GM23338 (cell line): ENCODE measurements around the gene MROH2A.

Experiments
- CREB1 ChIP-seq: fragments of 250-450 bp; sonication (Bioruptor Pico); IDR thresholded peaks from 2 replicates; pipeline ENCODE4 v1.5.0; 2020; ENCODE audit warnings: low read depth, mild to moderate bottlenecking, moderate library complexity
- EZH2 ChIP-seq: fragments of 200-600 bp; sonication (generic); IDR thresholded peaks from one replicate; pipeline ENCODE4 v1.8.0; 2017; ENCODE audit warnings: antibody characterized with exemption, mild to moderate bottlenecking, low read depth; ENCODE audit not compliant: unreplicated experiment
- EZH2phosphoT487 ChIP-seq: fragments of 200-600 bp; sonication (generic); IDR thresholded peaks from one replicate; pipeline ENCODE4 v1.8.1; 2018; ENCODE audit warnings: antibody characterized with exemption; ENCODE audit not compliant: unreplicated experiment
- NANOG ChIP-seq: IDR thresholded peaks from 2 replicates; pipeline ENCODE4 v1.6.1; 2016; ENCODE audit warnings: antibody characterized with exemption, borderline replicate concordance
- POLR2AphosphoS5 ChIP-seq: IDR thresholded peaks from 2 replicates; pipeline ENCODE4 v1.6.1; 2016; ENCODE audit warnings: antibody characterized with exemption, low read depth
- TF ChIP-seq, protein P1 (sequence below), 2 experiments: fragments of 200-600 bp in 1 of 2; sonication (generic) in 1 of 2; conservative IDR thresholded peaks; 2 replicates each; pipeline versions ENCODE4 v1.5.1 to v1.6.1; 2016 to 2017; ENCODE audit warnings: antibody characterized with exemption in 2 of 2, low read depth in 2 of 2, mild to moderate bottlenecking in 2 of 2, moderate library complexity in 1 of 2
- TF ChIP-seq, protein P2 (sequence below): IDR thresholded peaks from one replicate; pipeline ENCODE4 v1.6.1; 2018; ENCODE audit warnings: antibody characterized with exemption; ENCODE audit not compliant: unreplicated experiment
- TF ChIP-seq, protein P3 (sequence below): IDR thresholded peaks from 2 replicates; pipeline ENCODE4 v1.6.1; 2016; ENCODE audit warnings: antibody characterized with exemption

DNA sequence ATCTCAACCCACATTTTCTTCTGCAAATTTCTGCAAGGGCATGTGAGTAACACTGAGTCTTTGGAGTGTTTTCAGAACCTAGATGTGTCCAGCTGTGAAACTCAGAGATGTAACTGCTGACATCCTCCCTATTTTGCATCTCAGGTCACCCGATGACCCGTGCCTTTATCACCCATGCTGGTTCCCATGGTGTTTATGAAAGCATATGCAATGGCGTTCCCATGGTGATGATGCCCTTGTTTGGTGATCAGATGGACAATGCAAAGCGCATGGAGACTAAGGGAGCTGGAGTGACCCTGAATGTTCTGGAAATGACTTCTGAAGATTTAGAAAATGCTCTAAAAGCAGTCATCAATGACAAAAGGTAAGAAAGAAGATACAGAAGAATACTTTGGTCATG, 10.1 kb upstream of the MROH2A start:
- TF ChIP-seq EZH2 (no peak), POLR2AphosphoS5 (no peak), CREB1 (CRISPR knock-in tag) (no peak), NANOG (no peak), EZH2phosphoT487 (no peak)
- TF ChIP-seq, protein P1, sequence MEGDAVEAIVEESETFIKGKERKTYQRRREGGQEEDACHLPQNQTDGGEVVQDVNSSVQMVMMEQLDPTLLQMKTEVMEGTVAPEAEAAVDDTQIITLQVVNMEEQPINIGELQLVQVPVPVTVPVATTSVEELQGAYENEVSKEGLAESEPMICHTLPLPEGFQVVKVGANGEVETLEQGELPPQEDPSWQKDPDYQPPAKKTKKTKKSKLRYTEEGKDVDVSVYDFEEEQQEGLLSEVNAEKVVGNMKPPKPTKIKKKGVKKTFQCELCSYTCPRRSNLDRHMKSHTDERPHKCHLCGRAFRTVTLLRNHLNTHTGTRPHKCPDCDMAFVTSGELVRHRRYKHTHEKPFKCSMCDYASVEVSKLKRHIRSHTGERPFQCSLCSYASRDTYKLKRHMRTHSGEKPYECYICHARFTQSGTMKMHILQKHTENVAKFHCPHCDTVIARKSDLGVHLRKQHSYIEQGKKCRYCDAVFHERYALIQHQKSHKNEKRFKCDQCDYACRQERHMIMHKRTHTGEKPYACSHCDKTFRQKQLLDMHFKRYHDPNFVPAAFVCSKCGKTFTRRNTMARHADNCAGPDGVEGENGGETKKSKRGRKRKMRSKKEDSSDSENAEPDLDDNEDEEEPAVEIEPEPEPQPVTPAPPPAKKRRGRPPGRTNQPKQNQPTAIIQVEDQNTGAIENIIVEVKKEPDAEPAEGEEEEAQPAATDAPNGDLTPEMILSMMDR (conservative IDR thresholded peaks at IDR 0.05; ENCODE audit: low read depth in 2 of 2) = no peak
- TF ChIP-seq, protein P2, sequence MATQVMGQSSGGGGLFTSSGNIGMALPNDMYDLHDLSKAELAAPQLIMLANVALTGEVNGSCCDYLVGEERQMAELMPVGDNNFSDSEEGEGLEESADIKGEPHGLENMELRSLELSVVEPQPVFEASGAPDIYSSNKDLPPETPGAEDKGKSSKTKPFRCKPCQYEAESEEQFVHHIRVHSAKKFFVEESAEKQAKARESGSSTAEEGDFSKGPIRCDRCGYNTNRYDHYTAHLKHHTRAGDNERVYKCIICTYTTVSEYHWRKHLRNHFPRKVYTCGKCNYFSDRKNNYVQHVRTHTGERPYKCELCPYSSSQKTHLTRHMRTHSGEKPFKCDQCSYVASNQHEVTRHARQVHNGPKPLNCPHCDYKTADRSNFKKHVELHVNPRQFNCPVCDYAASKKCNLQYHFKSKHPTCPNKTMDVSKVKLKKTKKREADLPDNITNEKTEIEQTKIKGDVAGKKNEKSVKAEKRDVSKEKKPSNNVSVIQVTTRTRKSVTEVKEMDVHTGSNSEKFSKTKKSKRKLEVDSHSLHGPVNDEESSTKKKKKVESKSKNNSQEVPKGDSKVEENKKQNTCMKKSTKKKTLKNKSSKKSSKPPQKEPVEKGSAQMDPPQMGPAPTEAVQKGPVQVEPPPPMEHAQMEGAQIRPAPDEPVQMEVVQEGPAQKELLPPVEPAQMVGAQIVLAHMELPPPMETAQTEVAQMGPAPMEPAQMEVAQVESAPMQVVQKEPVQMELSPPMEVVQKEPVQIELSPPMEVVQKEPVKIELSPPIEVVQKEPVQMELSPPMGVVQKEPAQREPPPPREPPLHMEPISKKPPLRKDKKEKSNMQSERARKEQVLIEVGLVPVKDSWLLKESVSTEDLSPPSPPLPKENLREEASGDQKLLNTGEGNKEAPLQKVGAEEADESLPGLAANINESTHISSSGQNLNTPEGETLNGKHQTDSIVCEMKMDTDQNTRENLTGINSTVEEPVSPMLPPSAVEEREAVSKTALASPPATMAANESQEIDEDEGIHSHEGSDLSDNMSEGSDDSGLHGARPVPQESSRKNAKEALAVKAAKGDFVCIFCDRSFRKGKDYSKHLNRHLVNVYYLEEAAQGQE = no peak
- TF ChIP-seq, protein P3, sequence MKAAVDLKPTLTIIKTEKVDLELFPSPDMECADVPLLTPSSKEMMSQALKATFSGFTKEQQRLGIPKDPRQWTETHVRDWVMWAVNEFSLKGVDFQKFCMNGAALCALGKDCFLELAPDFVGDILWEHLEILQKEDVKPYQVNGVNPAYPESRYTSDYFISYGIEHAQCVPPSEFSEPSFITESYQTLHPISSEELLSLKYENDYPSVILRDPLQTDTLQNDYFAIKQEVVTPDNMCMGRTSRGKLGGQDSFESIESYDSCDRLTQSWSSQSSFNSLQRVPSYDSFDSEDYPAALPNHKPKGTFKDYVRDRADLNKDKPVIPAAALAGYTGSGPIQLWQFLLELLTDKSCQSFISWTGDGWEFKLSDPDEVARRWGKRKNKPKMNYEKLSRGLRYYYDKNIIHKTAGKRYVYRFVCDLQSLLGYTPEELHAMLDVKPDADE = no peak
